ENCODE data around the gene LRRC61. TPM values are rescaled to one million over a fixed set of nuclear protein-coding genes. Genes with fewer than 3 reads are reported as not detected.

LRRC61 gene
- total RNA-seq, 1 donor from 2014 or later, result 28.3 TPM

GRCh38 chr7:150357270-150357669 is 34.1 kb downstream of the LRRC61 start:
- TF ChIP-seq, protein P1, sequence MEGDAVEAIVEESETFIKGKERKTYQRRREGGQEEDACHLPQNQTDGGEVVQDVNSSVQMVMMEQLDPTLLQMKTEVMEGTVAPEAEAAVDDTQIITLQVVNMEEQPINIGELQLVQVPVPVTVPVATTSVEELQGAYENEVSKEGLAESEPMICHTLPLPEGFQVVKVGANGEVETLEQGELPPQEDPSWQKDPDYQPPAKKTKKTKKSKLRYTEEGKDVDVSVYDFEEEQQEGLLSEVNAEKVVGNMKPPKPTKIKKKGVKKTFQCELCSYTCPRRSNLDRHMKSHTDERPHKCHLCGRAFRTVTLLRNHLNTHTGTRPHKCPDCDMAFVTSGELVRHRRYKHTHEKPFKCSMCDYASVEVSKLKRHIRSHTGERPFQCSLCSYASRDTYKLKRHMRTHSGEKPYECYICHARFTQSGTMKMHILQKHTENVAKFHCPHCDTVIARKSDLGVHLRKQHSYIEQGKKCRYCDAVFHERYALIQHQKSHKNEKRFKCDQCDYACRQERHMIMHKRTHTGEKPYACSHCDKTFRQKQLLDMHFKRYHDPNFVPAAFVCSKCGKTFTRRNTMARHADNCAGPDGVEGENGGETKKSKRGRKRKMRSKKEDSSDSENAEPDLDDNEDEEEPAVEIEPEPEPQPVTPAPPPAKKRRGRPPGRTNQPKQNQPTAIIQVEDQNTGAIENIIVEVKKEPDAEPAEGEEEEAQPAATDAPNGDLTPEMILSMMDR (IDR thresholded peaks at IDR 0.05; ENCODE audit: unreplicated experiment), result no peak
- H3K9me3 Mint-ChIP-seq (ENCODE audit: low read depth), result no peaks in the 10 kb centered on the region
- H3K27me3 Mint-ChIP-seq, result peaks cover 5% of the 10 kb centered on the region
- H3K4me3 Mint-ChIP-seq (ENCODE audit: low read depth), result no peak overlapping the region
- peaks cover 1% of the 10 kb centered on the region for H3K4me1 Mint-ChIP-seq (ENCODE audit: low read depth)
- no peak for DNase-seq (ENCODE audit: low spot score, unreplicated experiment)
- no peaks in the 10 kb centered on the region for H3K36me3 Mint-ChIP-seq (ENCODE audit: insufficient read depth)
- H3K27ac Mint-ChIP-seq, result no peak overlapping the region

- Mint-ChIP-seq H3K27me3 (peaks cover 12% of the 10 kb centered on the region), H3K4me1 (ENCODE audit: low read depth) (peaks cover 1% of the 10 kb centered on the region), H3K36me3 (ENCODE audit: insufficient read depth) (no peaks in the 10 kb centered on the region), H3K27ac (no peak overlapping the region), H3K4me3 (ENCODE audit: low read depth) (no peak overlapping the region), H3K9me3 (ENCODE audit: low read depth) (no peaks in the 10 kb centered on the region)
- TF ChIP-seq, protein P1 (IDR thresholded peaks at IDR 0.05; ENCODE audit: unreplicated experiment), result no peak
- no peak for DNase-seq (ENCODE audit: low spot score, unreplicated experiment)
Observed at GRCh38 chr7:150357771-150358427, 34.7 kb downstream of the LRRC61 start.

- H3K4me3 Mint-ChIP-seq (ENCODE audit: low read depth), result no peak overlapping the region
- no peaks in the 10 kb centered on the region for H3K9me3 Mint-ChIP-seq (ENCODE audit: low read depth)
- H3K4me1 Mint-ChIP-seq (ENCODE audit: low read depth), result peaks cover 1% of the 10 kb centered on the region
- peaks cover 14% of the 10 kb centered on the region for H3K27me3 Mint-ChIP-seq
- H3K36me3 Mint-ChIP-seq (ENCODE audit: insufficient read depth), result no peaks in the 10 kb centered on the region
- TF ChIP-seq, protein P1 (IDR thresholded peaks at IDR 0.05; ENCODE audit: unreplicated experiment), result no peak
- H3K27ac Mint-ChIP-seq, result no peak overlapping the region
- no peak for DNase-seq (ENCODE audit: low spot score, unreplicated experiment)
Observed at GRCh38 chr7:150358433-150358832, 35.3 kb downstream of the LRRC61 start.

GRCh38 chr7:150358988-150359621 is 36.0 kb downstream of the LRRC61 start:
- Mint-ChIP-seq H3K9me3 (ENCODE audit: low read depth) (no peaks in the 10 kb centered on the region), H3K27me3 (peaks cover 14% of the 10 kb centered on the region), H3K4me3 (ENCODE audit: low read depth) (no peak overlapping the region), H3K4me1 (ENCODE audit: low read depth) (peaks cover 4% of the 10 kb centered on the region), H3K36me3 (ENCODE audit: insufficient read depth) (no peaks in the 10 kb centered on the region), H3K27ac (no peak overlapping the region)
- TF ChIP-seq, protein P1 (IDR thresholded peaks at IDR 0.05; ENCODE audit: unreplicated experiment), result no peak
- DNase-seq (ENCODE audit: low spot score, unreplicated experiment), result no peak

GRCh38 chr7:150359622-150360362 is 36.6 kb downstream of the LRRC61 start:
- no peaks in the 10 kb centered on the region for H3K36me3 Mint-ChIP-seq (ENCODE audit: insufficient read depth)
- no peak overlapping the region for H3K4me3 Mint-ChIP-seq (ENCODE audit: low read depth)
- TF ChIP-seq, protein P1 (IDR thresholded peaks at IDR 0.05; ENCODE audit: unreplicated experiment), result no peak
- H3K9me3 Mint-ChIP-seq (ENCODE audit: low read depth), result no peaks in the 10 kb centered on the region
- H3K27me3 Mint-ChIP-seq, result peaks cover 14% of the 10 kb centered on the region
- H3K27ac Mint-ChIP-seq, result no peak overlapping the region
- H3K4me1 Mint-ChIP-seq (ENCODE audit: low read depth), result peaks cover 4% of the 10 kb centered on the region
- DNase-seq (ENCODE audit: low spot score, unreplicated experiment), result no peak
